HG03575 (cell line): Measurements from ENCODE around the gene SLC39A11.
"Not testable (repeated sequence)": the region's sequence is repeated elsewhere in the genome, so short reads cannot be mapped to it uniquely, and the experiment has no call there.

Experiments used
- ATAC-seq: cut with Tn5 transposase; IDR thresholded peaks from one replicate; pipeline ENCODE4 v1.9.1; 2021; ENCODE audit not compliant: unreplicated experiment, insufficient number of reproducible peaks, low FRiP score; ENCODE audit errors: extremely low read depth

Gene SLC39A11

DNA sequence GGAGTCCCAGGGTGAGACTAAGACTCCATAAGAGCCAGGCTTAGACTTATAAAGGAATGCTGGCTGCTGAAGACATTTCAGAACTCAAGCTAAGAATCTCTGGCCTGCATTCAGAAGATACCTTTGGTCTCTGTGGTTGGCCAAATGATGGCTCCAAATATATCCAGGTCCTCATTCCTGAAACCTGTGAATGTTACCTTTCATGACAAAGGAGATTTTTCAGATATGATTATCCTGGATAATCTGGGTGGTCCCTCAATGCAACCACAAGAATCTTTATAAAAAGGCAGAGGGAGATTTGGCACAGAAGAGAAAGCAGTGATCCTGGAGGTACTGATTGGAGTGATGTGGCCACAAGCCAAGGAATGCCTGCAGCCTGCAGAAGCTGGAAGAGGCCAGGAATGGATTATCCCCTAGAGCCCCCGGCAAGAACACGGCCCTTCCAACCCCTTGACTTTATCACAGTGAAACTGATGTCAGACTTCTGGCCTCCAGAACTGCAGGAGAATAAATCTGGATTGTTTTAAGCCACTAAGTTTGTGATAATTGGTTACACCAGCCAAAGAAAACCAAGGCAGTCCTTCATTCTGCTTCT, 253.3 kb downstream of the SLC39A11 start:
- ATAC-seq, result no peak

- no peak for ATAC-seq
Observed at GRCh38 chr17:72838581-72838980, 253.9 kb downstream of the SLC39A11 start.

- no peak for ATAC-seq
Observed at GRCh38 chr17:72838068-72838467, 254.4 kb downstream of the SLC39A11 start.

DNA sequence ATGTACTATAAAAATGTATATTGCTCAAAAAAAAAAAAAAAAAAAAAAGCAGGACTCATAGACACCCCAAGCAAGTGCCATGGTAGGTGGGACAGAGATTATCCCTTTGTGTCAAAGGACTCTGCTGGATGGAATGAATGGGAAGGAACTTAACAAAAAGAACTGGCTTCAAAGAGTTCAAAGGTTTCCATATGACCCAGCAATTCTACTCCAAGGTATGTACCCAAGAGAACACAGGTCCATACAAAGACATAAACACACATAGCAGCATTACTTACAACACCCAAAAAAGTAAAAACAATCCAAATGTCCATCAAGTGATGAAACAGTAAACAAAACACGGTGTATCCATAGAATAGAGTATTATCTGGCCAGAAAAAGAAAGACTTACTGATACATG, 255.2 kb downstream of the SLC39A11 start:
- ATAC-seq, result no peak

GRCh38 chr17:72833128-72833765, 259.2 kb downstream of the SLC39A11 start:
- ATAC-seq, result no peak

- no peak for ATAC-seq
Observed at GRCh38 chr17:72832306-72832705, 260.2 kb downstream of the SLC39A11 start.

- no peak for ATAC-seq
Observed at GRCh38 chr17:72829883-72830282, 262.6 kb downstream of the SLC39A11 start.

- ATAC-seq, result no peak
Observed at GRCh38 chr17:72826602-72827001, 265.9 kb downstream of the SLC39A11 start.

DNA sequence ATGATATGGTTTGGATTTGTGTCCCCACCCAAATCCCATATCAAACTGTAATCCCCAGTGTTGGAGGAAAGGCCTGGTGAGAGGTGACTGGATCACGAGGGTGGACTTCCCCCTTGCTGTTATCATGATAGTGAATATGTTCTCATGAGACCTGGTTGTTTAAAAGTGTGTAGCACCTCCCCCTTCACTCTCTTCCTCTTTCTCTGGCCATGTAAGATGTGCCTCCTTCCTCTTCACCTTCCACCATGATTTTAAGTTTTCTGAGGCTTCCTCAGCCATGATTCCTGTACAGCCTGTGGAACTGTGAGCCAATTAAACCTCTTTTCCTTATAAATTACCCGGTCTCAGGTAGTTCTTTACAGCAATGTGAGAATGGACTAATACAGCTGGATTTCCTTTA, 266.4 kb downstream of the SLC39A11 start:
- ATAC-seq, result not testable (repeated sequence)

GRCh38 chr17:72825218-72825617, 267.3 kb downstream of the SLC39A11 start:
- no peak for ATAC-seq

DNA sequence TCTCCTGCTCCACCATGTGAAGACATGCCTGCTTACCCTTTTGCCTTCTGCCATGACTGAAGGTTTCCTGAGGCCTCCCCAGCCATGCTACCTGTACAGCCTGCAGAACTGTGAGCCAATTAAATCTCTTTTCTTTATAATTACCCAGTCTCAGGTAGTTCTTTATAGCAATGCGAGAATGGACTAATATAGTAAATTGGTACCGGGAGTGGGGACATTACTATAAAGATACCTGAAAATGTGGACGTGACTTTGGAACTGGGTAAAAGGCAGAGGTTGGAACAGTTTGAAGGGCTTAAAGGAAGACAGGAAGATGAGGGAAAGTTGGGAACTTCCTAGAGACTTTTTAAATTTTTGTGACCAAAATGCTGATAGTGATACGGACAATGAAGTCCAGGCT, 268.2 kb downstream of the SLC39A11 start:
- not testable (repeated sequence) for ATAC-seq

DNA sequence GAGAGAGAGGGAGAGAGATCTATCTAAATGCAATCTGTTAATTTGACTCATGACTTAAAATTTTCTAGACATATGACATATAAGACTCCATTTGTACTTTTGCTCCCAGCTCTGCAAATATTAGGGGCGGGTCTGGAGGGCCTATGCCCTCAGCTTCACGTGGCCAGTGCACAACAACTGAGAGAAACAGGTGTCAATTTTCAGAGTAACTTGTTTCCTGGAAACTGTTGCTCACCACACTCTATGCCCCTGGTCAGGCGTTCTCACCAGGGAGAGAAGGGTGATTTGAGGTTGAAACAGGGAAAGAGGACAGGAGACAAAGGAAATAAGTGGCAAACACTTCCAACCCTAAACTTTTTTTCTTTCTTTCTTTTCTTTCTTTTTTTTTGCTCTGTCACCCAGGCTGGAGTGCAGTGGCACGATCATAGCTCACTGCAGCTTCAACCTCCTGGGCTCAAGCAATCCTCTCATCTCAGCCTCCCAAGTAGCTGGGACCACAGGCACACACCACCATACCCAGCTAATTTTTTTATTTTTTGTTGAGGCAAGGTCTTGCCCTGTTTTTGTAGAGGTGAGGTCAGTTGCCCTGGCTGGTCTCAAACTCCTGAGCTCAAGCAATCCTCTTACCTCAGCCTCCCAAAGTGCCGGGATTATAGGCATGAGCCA, 270.0 kb downstream of the SLC39A11 start:
- ATAC-seq, result no peak

DNA sequence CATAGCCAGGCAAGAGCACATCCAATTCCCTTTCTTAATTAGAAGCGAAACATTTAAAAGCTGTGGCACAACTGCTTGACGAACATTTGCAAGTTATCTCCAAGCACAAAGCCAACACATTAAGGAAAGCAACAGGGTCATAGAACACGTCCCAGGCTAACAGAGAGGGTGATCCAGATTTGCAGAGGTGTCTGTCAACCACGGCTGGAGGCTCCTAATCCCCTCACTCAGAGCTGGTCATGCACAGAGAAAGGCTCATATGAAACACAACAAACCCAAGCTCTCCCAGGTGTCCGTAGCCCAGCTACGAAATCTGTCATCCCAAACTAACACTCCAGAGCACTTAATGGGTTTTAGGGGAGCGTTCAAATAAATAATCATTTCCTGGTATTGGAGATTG, 276.1 kb downstream of the SLC39A11 start:
- ATAC-seq, result no peak

DNA sequence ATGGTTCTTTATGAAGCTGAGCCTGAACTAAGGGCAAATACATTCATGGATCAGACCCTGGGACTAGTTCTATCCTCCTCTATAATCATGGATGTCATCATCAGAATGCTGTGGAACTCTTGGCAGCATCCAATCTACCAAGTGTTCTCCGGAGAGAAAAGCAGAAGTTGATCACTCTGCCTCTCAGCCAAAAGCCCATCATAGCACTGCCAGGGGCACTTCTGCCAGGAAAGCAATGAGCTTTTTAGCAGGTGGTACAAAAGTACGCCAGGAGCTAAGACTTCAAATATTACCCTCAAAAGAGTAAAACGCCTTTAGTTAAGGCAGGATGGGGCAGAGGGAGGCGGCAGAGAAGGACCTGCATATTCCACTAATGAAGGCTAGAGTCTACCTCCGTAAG, 279.0 kb downstream of the SLC39A11 start:
- ATAC-seq, result no peak

GRCh38 chr17:72812823-72813222, 279.7 kb downstream of the SLC39A11 start:
- no peak for ATAC-seq

GRCh38 chr17:72811976-72812687, 280.4 kb downstream of the SLC39A11 start:
- ATAC-seq, result no peak

DNA sequence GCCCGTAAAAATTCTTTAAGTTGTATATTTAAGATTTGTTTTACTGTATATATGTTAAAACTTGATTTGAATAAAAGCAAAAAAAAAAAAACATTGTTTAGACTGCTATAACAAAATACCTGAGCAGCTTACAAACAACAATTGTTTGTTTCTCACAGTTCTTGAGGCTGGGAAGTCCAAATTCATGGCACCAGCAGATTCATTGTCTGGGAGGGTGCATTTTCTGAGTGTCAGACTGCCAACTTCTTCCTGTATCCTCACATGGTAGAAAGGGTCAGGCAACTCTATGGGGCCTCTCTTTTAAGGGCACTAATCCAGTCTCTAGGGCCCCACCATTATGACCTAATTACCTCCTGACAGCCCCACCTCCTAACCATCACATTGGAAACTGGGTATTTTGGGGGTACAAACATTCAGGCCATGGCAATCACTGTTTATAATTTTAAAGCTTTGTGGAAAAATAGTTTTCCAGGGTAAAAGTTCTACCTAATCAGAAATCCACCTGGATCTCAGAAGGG, 281.4 kb downstream of the SLC39A11 start:
- ATAC-seq, result no peak

DNA sequence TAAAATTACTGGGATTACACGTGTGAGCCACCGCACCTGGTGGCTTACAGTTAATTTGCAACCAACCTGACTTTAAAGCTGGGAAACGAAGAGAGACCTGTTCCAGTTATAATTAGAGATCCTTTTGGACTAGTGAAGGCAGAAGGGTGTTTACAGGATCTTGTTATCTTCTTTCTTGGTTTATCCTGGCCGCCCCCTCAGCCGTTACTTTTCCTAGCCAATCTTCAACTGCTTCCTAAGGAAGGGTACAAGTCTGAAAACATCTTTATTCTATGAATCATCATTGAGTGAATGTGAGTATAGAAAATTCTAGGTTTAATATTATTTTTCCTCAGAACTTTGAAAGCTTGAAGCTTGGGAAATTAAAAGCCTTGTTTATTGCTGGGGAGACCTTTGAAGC, 286.5 kb downstream of the SLC39A11 start:
- no peak for ATAC-seq

DNA sequence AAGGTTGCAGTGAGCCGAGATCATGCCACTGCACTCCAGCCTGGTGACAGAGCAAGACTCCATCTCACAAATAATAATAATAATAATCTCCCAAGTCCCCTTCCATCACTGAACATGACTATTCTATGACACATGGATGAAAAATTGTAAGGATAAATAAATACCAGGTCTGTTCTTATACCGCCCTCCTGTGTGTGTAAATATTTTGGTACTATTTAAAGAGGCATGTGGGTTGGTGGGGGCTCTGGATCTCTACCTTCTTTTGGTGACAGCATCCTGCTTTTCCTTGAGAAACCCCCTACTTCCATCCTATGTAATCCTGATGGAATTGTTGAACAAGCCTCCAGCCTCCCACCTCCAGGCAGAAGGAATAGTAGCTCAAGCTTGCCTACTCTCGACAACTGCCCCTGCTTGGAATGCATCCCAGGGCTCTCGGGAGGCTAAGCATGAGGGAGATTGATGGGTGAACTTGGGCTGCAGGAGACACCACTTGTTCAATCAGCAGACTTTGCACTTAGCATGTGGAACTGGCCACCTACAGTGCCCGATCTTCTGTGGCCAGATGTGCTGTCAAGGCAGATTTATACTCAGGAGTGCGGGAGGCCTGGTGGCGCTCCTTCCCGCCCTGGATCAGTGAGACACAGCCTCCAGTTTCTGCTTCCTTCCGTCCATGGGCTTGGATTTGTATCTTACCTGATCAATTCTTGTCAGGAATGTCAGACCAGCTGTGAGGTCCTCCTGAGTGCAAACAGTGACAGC, 287.4 kb downstream of the SLC39A11 start:
- no peak for ATAC-seq
